Stimulated activated CD8-positive, alpha-beta memory T cell treated with anti-CD3 and anti-CD28 coated beads, Interleukin-4, amount 100 ng/mL, for 4 hours (primary cell): ENCODE data around the gene LASP1.
"Not testable (repeated sequence)": the region's sequence is repeated elsewhere in the genome, so short reads cannot be mapped to it uniquely, and the experiment has no call there.

Experiments used
- DNase-seq, 2 donors: peaks; one replicate each; pipeline ENCODE4 v3.0.0-alpha.2; 2020; ENCODE audit warnings: low read depth in 2 of 2, low spot score in 1 of 2

Gene LASP1

GRCh38 chr17:38925263-38925995 is 55.6 kb downstream of the LASP1 start, which contains the start of gene LASP1NB:
Gene LASP1NB, plus strand, starts transcription at chr17:38925614.
- peak in 1 of 2 donors; percentile 16 for DNase-seq

GRCh38 chr17:38926293-38927070 is 56.6 kb downstream of the LASP1 start:
- DNase-seq, result no peak

GRCh38 chr17:38930782-38931181 is 60.9 kb downstream of the LASP1 start:
- DNase-seq, result not testable (repeated sequence)

- not testable (repeated sequence) for DNase-seq
Observed at GRCh38 chr17:38933962-38934361, 64.1 kb downstream of the LASP1 start.

GRCh38 chr17:38939987-38940386 is 70.1 kb downstream of the LASP1 start:
- DNase-seq, result no peak

GRCh38 chr17:38940404-38940803 is 70.5 kb downstream of the LASP1 start:
- no peak for DNase-seq

- DNase-seq, result no peak
Observed at GRCh38 chr17:38942696-38943334, 73.0 kb downstream of the LASP1 start.

- DNase-seq, result no peak
Observed at GRCh38 chr17:38943607-38944006, 73.7 kb downstream of the LASP1 start.

GRCh38 chr17:38947189-38947588 is 77.3 kb downstream of the LASP1 start:
- DNase-seq, result no peak

- not testable (repeated sequence) for DNase-seq
Observed at GRCh38 chr17:38953800-38954199, 83.9 kb downstream of the LASP1 start.

GRCh38 chr17:38958326-38958725 is 88.5 kb downstream of the LASP1 start:
- no peak for DNase-seq

- DNase-seq, result no peak
Observed at GRCh38 chr17:38958756-38959155, 88.9 kb downstream of the LASP1 start.

- no peak for DNase-seq
Observed at GRCh38 chr17:38959508-38959907, 89.7 kb downstream of the LASP1 start.

GRCh38 chr17:38960402-38960801 is 90.5 kb downstream of the LASP1 start:
- DNase-seq, result no peak

GRCh38 chr17:38961413-38961812 is 91.6 kb downstream of the LASP1 start:
- DNase-seq, result no peak

GRCh38 chr17:38967290-38967738 is 97.5 kb downstream of the LASP1 start, which contains the start of gene FBXO47:
Gene FBXO47, minus strand, starts transcription at chr17:38967403. Its CDS starts 4,378 bp downstream, at chr17:38963025.
- DNase-seq, result peak; percentile 63 to 77

GRCh38 chr17:38969281-38969680 is 99.4 kb downstream of the LASP1 start:
- DNase-seq, result no peak

GRCh38 chr17:38970128-38970527 is 100.3 kb downstream of the LASP1 start:
- no peak for DNase-seq

GRCh38 chr17:38970804-38971203 is 100.9 kb downstream of the LASP1 start:
- DNase-seq, result no peak
